Measurements from ENCODE around the gene LIN52. TPM values are rescaled to one million over a fixed set of nuclear protein-coding genes. Genes with fewer than 3 reads are reported as not detected.

The LIN52 gene
- total RNA-seq, 1 experiment from 2014 or later = 11.0 TPM

GRCh38 chr14:74077401-74077800 lies 7.4 kb upstream of the LIN52 start:
- no peak for TF ChIP-seq CTCF (conservative IDR thresholded peaks at IDR 0.05)
- Mint-ChIP-seq H3K27me3 (ENCODE audit: low read depth) (no peaks in the 10 kb centered on the region), H3K4me1 (no peaks in the 10 kb centered on the region), H3K36me3 (ENCODE audit: insufficient read depth in 1 of 3, low read depth in 3 of 3) (peaks cover 0 to 8% (median 2%) of the 10 kb centered on the region in 3 experiments; a peak in 4 of 7 replicates), H3K9me3 (no peaks in the 10 kb centered on the region), H3K4me3 (no peak overlapping the region), H3K27ac (no peak overlapping the region)
- no peak overlapping the region for H4K5ac ChIP-seq (ENCODE audit: insufficient read length, low read depth, low read length)
- no peak overlapping the region for H3K56ac ChIP-seq (ENCODE audit: insufficient read length, low read depth, low read length)
- H3K4ac ChIP-seq (ENCODE audit: low read depth, low read length) = no peak overlapping the region
- no peak overlapping the region for H3K14ac ChIP-seq (ENCODE audit: insufficient read depth, low read length)
- H3K9me3 ChIP-seq (ENCODE audit: control insufficient read depth, low read depth, low read length) = no peaks in the 10 kb centered on the region
- H2AFZ ChIP-seq (ENCODE audit: low read length) = no peak overlapping the region
- no peak overlapping the region for H3K27ac ChIP-seq (ENCODE audit: insufficient read length, low read depth, low read length)
- no peak overlapping the region for H2BK5ac ChIP-seq (ENCODE audit: insufficient read length, low read length)
- H2AK5ac ChIP-seq (ENCODE audit: insufficient read length, low read length) = no peak overlapping the region
- no peak overlapping the region for H4K8ac ChIP-seq (replicated peaks; ENCODE audit: insufficient read length, low read depth, low read length)
- H3K9ac ChIP-seq (ENCODE audit: extremely low read depth, insufficient read length, low read length) = no peak overlapping the region
- WGBS (ENCODE audit: extremely low coverage, insufficient read length, low lambda C conversion rate) = no CpG with 5 or more reads among the region's 1 CpG
- H3K4me1 ChIP-seq (ENCODE audit: insufficient read depth, low read length) = no peaks in the 10 kb centered on the region
- H3K18ac ChIP-seq (ENCODE audit: insufficient read length, low read depth, low read length) = no peak overlapping the region
- H2BK120ac ChIP-seq (ENCODE audit: low read depth, low read length, poor library complexity, severe bottlenecking) = no peak overlapping the region
- no peaks in the 10 kb centered on the region for H4K20me1 ChIP-seq (ENCODE audit: control insufficient read depth, insufficient read depth, insufficient read length)
- DNase-seq = no peak
- no peak overlapping the region for H2BK20ac ChIP-seq (ENCODE audit: low read depth, low read length, poor library complexity, severe bottlenecking)
- H3K79me2 ChIP-seq (ENCODE audit: insufficient read depth, low read length) = no peaks in the 10 kb centered on the region
- no peaks in the 10 kb centered on the region for H3K27me3 ChIP-seq (ENCODE audit: insufficient read depth, low read length)
- no peaks in the 10 kb centered on the region for H3K79me1 ChIP-seq (ENCODE audit: insufficient read depth, low read depth, low read length, poor library complexity, severe bottlenecking)
- no peaks in the 10 kb centered on the region for H3K23me2 ChIP-seq (ENCODE audit: insufficient read length, low read depth, low read length, poor library complexity, severe bottlenecking)
- H3K4me2 ChIP-seq (ENCODE audit: insufficient read depth, insufficient read length, low read length) = no peak overlapping the region
- H4K91ac ChIP-seq (ENCODE audit: insufficient read length, low read depth, low read length) = no peak overlapping the region
- no peak overlapping the region for H2BK15ac ChIP-seq (ENCODE audit: low read depth, low read length)
- H3K23ac ChIP-seq (ENCODE audit: insufficient read length, low read depth, low read length) = no peak overlapping the region
- no peak overlapping the region for H2BK12ac ChIP-seq (ENCODE audit: insufficient read length, low read depth, low read length)
- H3T11ph ChIP-seq (ENCODE audit: low read length) = no peak overlapping the region

Data from H9 (cell line).